Measurements from ENCODE around the gene LCT. TPM values are rescaled to one million over a fixed set of nuclear protein-coding genes. Genes with fewer than 3 reads are reported as not detected.

Gene LCT
- total and polyA plus RNA-seq, 9 of the 15 experiments (the other 6 are each of a cell fraction or from before 2014, with no cell fraction given): 0.01 to 0.04 (median 0.03) TPM; not detected in 4

DNA sequence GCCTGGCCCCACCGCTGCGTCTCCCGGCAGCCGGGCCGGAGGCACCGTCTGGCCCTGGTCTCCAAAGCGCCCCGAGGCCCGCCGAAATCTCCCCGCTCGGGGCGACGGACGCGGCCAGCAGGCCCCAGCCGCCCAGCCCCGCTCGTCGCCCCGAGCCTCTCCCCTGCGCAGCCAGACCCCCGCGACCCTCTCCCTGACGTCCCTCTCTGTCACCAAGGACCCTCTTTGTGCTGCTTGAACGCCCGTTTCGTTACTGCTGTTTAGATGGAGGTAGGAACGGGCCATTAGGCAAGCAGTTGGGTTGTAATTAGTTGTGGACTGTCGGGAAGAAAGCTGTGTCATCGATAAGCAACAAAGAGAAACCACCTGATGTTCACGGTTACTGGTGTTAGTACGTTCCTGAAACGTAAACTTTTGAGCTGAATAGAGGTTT is 94.6 kb downstream of the LCT start (continued):
- TF ChIP-seq, protein P1, sequence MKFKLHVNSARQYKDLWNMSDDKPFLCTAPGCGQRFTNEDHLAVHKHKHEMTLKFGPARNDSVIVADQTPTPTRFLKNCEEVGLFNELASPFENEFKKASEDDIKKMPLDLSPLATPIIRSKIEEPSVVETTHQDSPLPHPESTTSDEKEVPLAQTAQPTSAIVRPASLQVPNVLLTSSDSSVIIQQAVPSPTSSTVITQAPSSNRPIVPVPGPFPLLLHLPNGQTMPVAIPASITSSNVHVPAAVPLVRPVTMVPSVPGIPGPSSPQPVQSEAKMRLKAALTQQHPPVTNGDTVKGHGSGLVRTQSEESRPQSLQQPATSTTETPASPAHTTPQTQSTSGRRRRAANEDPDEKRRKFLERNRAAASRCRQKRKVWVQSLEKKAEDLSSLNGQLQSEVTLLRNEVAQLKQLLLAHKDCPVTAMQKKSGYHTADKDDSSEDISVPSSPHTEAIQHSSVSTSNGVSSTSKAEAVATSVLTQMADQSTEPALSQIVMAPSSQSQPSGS (CRISPR knock-in tag; IDR thresholded peaks at IDR 0.05): no peak
- no peak for TF ChIP-seq ZNF165 (CRISPR knock-in tag; IDR thresholded peaks at IDR 0.05; ENCODE audit: borderline replicate concordance)
- TF ChIP-seq JUNB (CRISPR knock-in tag; conservative IDR thresholded peaks at IDR 0.05): no peak
- peak in 1 of 2 experiments; percentile 16; a peak in 1 of 4 replicates for TF ChIP-seq SIN3A (IDR thresholded peaks at IDR 0.05; ENCODE audit: borderline replicate concordance in 2 of 2, control insufficient read depth in 1 of 2, low read depth in 2 of 2, low read length in 2 of 2)
- TF ChIP-seq NUFIP1 (IDR thresholded peaks at IDR 0.05; ENCODE audit: partially characterized antibody): no peak
- no peak for TF ChIP-seq ZFP30 (CRISPR knock-in tag; IDR thresholded peaks at IDR 0.05; ENCODE audit: borderline replicate concordance)
- no peak for TF ChIP-seq FOXM1 (IDR thresholded peaks at IDR 0.05; ENCODE audit: low read depth)
- TF ChIP-seq FOXM1 (CRISPR knock-in tag; IDR thresholded peaks at IDR 0.05; ENCODE audit: low read depth): 0 out of 2 replicates have a peak, but pooled peaks have one; percentile 19
- no peak for TF ChIP-seq ZC3H11A (IDR thresholded peaks at IDR 0.05; ENCODE audit: low read depth, low read length)
- TF ChIP-seq, protein P2, sequence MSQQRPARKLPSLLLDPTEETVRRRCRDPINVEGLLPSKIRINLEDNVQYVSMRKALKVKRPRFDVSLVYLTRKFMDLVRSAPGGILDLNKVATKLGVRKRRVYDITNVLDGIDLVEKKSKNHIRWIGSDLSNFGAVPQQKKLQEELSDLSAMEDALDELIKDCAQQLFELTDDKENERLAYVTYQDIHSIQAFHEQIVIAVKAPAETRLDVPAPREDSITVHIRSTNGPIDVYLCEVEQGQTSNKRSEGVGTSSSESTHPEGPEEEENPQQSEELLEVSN (IDR thresholded peaks at IDR 0.05; ENCODE audit: borderline replicate concordance in 1 of 2, extremely low read depth in 1 of 2, insufficient read depth in 1 of 2, insufficient read length in 1 of 2, low read depth in 1 of 2, low read length in 1 of 2, poor library complexity in 1 of 2, severe bottlenecking in 1 of 2): no peak
- TF ChIP-seq, protein P3, sequence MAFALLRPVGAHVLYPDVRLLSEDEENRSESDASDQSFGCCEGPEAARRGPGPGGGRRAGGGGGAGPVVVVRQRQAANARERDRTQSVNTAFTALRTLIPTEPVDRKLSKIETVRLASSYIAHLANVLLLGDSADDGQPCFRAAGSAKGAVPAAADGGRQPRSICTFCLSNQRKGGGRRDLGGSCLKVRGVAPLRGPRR (CRISPR knock-in tag; IDR thresholded peaks at IDR 0.05): no peak
- no peak for TF ChIP-seq ZNF175 (CRISPR knock-in tag; IDR thresholded peaks at IDR 0.05; ENCODE audit: low read depth)
- TF ChIP-seq ZNF324 (CRISPR knock-in tag; IDR thresholded peaks at IDR 0.05): no peak
- TF ChIP-seq, protein P4, sequence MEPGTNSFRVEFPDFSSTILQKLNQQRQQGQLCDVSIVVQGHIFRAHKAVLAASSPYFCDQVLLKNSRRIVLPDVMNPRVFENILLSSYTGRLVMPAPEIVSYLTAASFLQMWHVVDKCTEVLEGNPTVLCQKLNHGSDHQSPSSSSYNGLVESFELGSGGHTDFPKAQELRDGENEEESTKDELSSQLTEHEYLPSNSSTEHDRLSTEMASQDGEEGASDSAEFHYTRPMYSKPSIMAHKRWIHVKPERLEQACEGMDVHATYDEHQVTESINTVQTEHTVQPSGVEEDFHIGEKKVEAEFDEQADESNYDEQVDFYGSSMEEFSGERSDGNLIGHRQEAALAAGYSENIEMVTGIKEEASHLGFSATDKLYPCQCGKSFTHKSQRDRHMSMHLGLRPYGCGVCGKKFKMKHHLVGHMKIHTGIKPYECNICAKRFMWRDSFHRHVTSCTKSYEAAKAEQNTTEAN (CRISPR knock-in tag; IDR thresholded peaks at IDR 0.05): no peak
- TF ChIP-seq, protein P5, sequence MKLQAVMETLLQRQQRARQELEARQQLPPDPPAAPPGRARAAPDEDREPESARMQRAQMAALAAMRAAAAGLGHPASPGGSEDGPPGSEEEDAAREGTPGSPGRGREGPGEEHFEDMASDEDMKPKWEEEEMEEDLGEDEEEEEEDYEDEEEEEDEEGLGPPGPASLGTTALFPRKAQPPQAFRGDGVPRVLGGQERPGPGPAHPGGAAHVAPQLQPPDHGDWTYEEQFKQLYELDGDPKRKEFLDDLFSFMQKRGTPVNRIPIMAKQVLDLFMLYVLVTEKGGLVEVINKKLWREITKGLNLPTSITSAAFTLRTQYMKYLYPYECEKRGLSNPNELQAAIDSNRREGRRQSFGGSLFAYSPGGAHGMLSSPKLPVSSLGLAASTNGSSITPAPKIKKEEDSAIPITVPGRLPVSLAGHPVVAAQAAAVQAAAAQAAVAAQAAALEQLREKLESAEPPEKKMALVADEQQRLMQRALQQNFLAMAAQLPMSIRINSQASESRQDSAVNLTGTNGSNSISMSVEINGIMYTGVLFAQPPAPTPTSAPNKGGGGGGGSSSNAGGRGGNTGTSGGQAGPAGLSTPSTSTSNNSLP (IDR thresholded peaks at IDR 0.05; ENCODE audit: borderline replicate concordance, low read depth, low read length): no peak
- no peak for TF ChIP-seq EGR1 (conservative IDR thresholded peaks at IDR 0.05)
- peak; percentile 76 for TF ChIP-seq RBFOX2 (IDR thresholded peaks at IDR 0.05; ENCODE audit: low read depth, low read length)
- peak; percentile 58 for TF ChIP-seq DACH1 (IDR thresholded peaks at IDR 0.05; ENCODE audit: partially characterized antibody)
- TF ChIP-seq MCM5 (IDR thresholded peaks at IDR 0.05; ENCODE audit: low read depth): no peak
- TF ChIP-seq ZNF239 (CRISPR knock-in tag; IDR thresholded peaks at IDR 0.05): no peak
- TF ChIP-seq CC2D1A (IDR thresholded peaks at IDR 0.05): no peak

Data from K562 (cell line).